B cell (primary cell): ENCODE data around the gene GNS. TPM values are rescaled to one million over a fixed set of nuclear protein-coding genes. Genes with fewer than 3 reads are reported as not detected.

Source experiments
- ATAC-seq: fragments of 200-7000 bp; cut with Tn5 transposase; one replicate; pipeline ENCODE4 v1.10.0; 2021; ENCODE audit warnings: low read depth, mild to moderate bottlenecking, moderate number of reproducible peaks, moderate library complexity
- CTCF ChIA-PET: fragments of 350-600 bp; sonication (Branson Sonifier 250); formaldehyde crosslinking; loops from one replicate; lab custom pipeline; 2021; ENCODE audit warnings: antibody characterized with exemption, inconsistent platforms; lab: Charles Lee
- POLR2A ChIA-PET: fragments of 350-600 bp; sonication (Branson Sonifier 250); formaldehyde crosslinking; loops from one replicate; lab custom pipeline; 2021; ENCODE audit warnings: antibody characterized with exemption; lab: Charles Lee
- DNase-seq: peaks from one replicate; pipeline ENCODE4 v3.0.0; 2013
- H2AFZ ChIP-seq: 2 replicates; pipeline ENCODE4 v1.6.1; 2012; ENCODE audit warnings: mild to moderate bottlenecking, low read depth, low read length; ENCODE audit not compliant: insufficient read depth, poor library complexity, severe bottlenecking
- H3K27ac ChIP-seq, 2 donors: 1 replicate in 1 of 2; 2 replicates in 1 of 2; pipeline ENCODE4 v1.5.1; 2012 to 2013; ENCODE audit warnings: low read length in 2 of 2, mild to moderate bottlenecking in 2 of 2, moderate library complexity in 1 of 2
- H3K27me3 ChIP-seq, 4 experiments: fragments of 200-600 bp in 1 of 4; sonication (generic) in 1 of 4; replicated peaks in 1 of 4; 1 replicate in 2 of 4; 2 replicates in 2 of 4; pipeline versions ENCODE4 v1.6.1 to v1.7.0; 2013 to 2016; ENCODE audit warnings: low read length in 3 of 4, mild to moderate bottlenecking in 2 of 4, mixed read lengths in 1 of 4, moderate library complexity in 1 of 4; ENCODE audit not compliant: insufficient read depth in 4 of 4, control insufficient read depth in 3 of 4; ENCODE audit errors: control extremely low read depth in 1 of 4
- H3K36me3 ChIP-seq, 2 experiments: replicated peaks in 1 of 2; 1 replicate in 1 of 2; 2 replicates in 1 of 2; pipeline versions ENCODE4 v1.6.1 to v1.7.1; 2013; ENCODE audit warnings: low read length in 1 of 2; ENCODE audit not compliant: insufficient read depth in 2 of 2, control insufficient read depth in 1 of 2; ENCODE audit errors: control extremely low read depth in 1 of 2, extremely low read depth in 1 of 2
- H3K4me1 ChIP-seq, 2 donors: fragments of 200-600 bp in 1 of 2; sonication (generic) in 1 of 2; 1 replicate in 1 of 2; 2 replicates in 1 of 2; pipeline versions ENCODE4 v1.5.1 to v1.6.1; 2013 to 2017; ENCODE audit warnings: low read length in 2 of 2; ENCODE audit not compliant: control insufficient read depth in 2 of 2, insufficient read depth in 2 of 2
- H3K4me2 ChIP-seq: replicated peaks from 2 replicates; pipeline ENCODE3; 2012; ENCODE audit warnings: mild to moderate bottlenecking, low read depth, low read length; ENCODE audit not compliant: poor library complexity, severe bottlenecking
- H3K4me3 ChIP-seq, 5 experiments: fragments of 200-600 bp in 1 of 5; sonication (generic) in 1 of 5; 1 replicate in 3 of 5; 2 replicates in 2 of 5; pipeline versions ENCODE4 v1.5.1 to v1.7.0; 2011 to 2016; ENCODE audit warnings: low read length in 4 of 5, mild to moderate bottlenecking in 4 of 5, low read depth in 2 of 5, control low read depth in 1 of 5, moderate library complexity in 1 of 5; ENCODE audit not compliant: insufficient read depth in 1 of 5; ENCODE audit errors: control extremely low read depth in 1 of 5, extremely low read depth in 1 of 5
- H3K79me2 ChIP-seq: fragments of 200-600 bp; sonication (generic); one replicate; pipeline ENCODE4 v1.6.0; 2016; ENCODE audit warnings: low read length; ENCODE audit not compliant: control insufficient read depth, insufficient read depth
- H3K9ac ChIP-seq: fragments of 200-600 bp; sonication (generic); 2 replicates; pipeline ENCODE4 v1.6.1; 2017; ENCODE audit warnings: mild to moderate bottlenecking, low read length, moderate library complexity
- H3K9me3 ChIP-seq, 3 donors: one replicate each; pipeline versions ENCODE4 v1.6.1 to v1.7.1; 2013; ENCODE audit warnings: low read length in 2 of 3; ENCODE audit not compliant: control insufficient read depth in 2 of 3, insufficient read depth in 1 of 3; ENCODE audit errors: control extremely low read depth in 1 of 3
- H4K20me1 ChIP-seq: 2 replicates; pipeline ENCODE4 v1.6.0; 2012; ENCODE audit warnings: mild to moderate bottlenecking, low read length; ENCODE audit not compliant: insufficient read depth, control insufficient read depth, poor library complexity, severe bottlenecking
- H3K27ac Mint-ChIP-seq: one replicate; pipeline ENCODE4 v1.8.0; 2021; ENCODE audit warnings: mixed read lengths
- H3K27me3 Mint-ChIP-seq: one replicate; pipeline ENCODE4 v1.8.0; 2021; ENCODE audit warnings: mixed read lengths
- H3K4me1 Mint-ChIP-seq: one replicate; pipeline ENCODE4 v1.8.0; 2021; ENCODE audit warnings: mixed read lengths
- H3K4me3 Mint-ChIP-seq: one replicate; pipeline ENCODE4 v1.8.0; 2021; ENCODE audit warnings: mixed read lengths
- H3K9me3 Mint-ChIP-seq: one replicate; pipeline ENCODE4 v1.8.0; 2022; ENCODE audit warnings: mixed read lengths; ENCODE audit not compliant: insufficient read depth
- CTCF ChIP-seq: fragments of 200-600 bp; IDR thresholded peaks from one replicate; pipeline ENCODE4 v1.8.0; 2022; ENCODE audit warnings: antibody characterized with exemption, mild to moderate bottlenecking
- EZH2 ChIP-seq: IDR thresholded peaks from 2 replicates; pipeline ENCODE4 v1.6.1; 2012; ENCODE audit warnings: borderline replicate concordance, low read depth, mild to moderate bottlenecking, moderate library complexity, low read length; ENCODE audit not compliant: insufficient read depth, poor library complexity, severe bottlenecking
- WGBS: methylation state at CpG from one replicate; pipeline ENCODE4 v1.1.5; 2013; ENCODE audit warnings: missing lambda C conversion rate; ENCODE audit not compliant: insufficient coverage; 5-methylcytosine and 5-hydroxymethylcytosine counted together
- intact Hi-C: fragments of 100-400 bp; cut with micrococcal nuclease; formaldehyde crosslinking; loops from one replicate; pipeline ENCODE4 v1.10.0; 2022
- polyA plus RNA-seq: library from polyadenylated mRNA; depleted of rRNA; stranded (reverse); fragments of >200 nt; gene quantifications from 2 replicates; pipeline ENCODE4 v1.2.3, GENCODE V29; 2012
- total RNA-seq, 2 donors: library from RNA; stranded (reverse); fragments of 120-200 nt in 1 of 2; gene quantifications; 1 replicate in 1 of 2; 2 replicates in 1 of 2; pipeline versions ENCODE4 v1.2.3 to v1.2.4, GENCODE V29; 2013 to 2022

GNS gene
- total and polyA plus RNA-seq, 2 donors (not counting 1 experiment from before 2014, with no cell fraction given): 7.0 to 26.7 TPM

- POLR2A ChIA-PET: no interaction called here
- no peak overlapping the region for H3K9ac ChIP-seq
- H3K4me1 ChIP-seq: peaks cover 85 to 95% of the 10 kb centered on the region in 2 donors
- no peaks in the 10 kb centered on the region for H3K9me3 ChIP-seq
- H3K4me3 ChIP-seq: no peak overlapping the region
- CTCF ChIA-PET: interaction anchor here (2.1 kb wide), 1 partner anchor 25 kb away, joined by 7 read pairs; no protein-coding TSS in a partner anchor
- peak overlapping the region; percentile 88 for H3K27ac Mint-ChIP-seq
- peak overlapping the region; percentile 54 for H3K4me3 Mint-ChIP-seq
- H3K36me3 ChIP-seq: no peaks in the 10 kb centered on the region
- intact Hi-C loops: no loop called here
- peaks cover 88% of the 10 kb centered on the region for H3K79me2 ChIP-seq
- H3K9me3 Mint-ChIP-seq: no peaks in the 10 kb centered on the region
- no peaks in the 10 kb centered on the region for H3K27me3 Mint-ChIP-seq
- ATAC-seq (no peak), DNase-seq (no peak)
- peak overlapping the region; percentile 28 to 76 for H3K27ac ChIP-seq
- H2AFZ ChIP-seq: peak overlapping the region; percentile 43
- 7% methylated on average over 6 of the region's 8 CpGs for WGBS
- H4K20me1 ChIP-seq: peaks cover 24% of the 10 kb centered on the region
- H3K4me2 ChIP-seq: peak overlapping the region; percentile 58
- TF ChIP-seq EZH2 (no peak), CTCF (no peak)
- peaks cover 88% of the 10 kb centered on the region for H3K4me1 Mint-ChIP-seq
- no peaks in the 10 kb centered on the region for H3K27me3 ChIP-seq
These were observed 86.2 kb downstream of the GNS start for GRCh38 chr12:64672925-64673409.

DNA sequence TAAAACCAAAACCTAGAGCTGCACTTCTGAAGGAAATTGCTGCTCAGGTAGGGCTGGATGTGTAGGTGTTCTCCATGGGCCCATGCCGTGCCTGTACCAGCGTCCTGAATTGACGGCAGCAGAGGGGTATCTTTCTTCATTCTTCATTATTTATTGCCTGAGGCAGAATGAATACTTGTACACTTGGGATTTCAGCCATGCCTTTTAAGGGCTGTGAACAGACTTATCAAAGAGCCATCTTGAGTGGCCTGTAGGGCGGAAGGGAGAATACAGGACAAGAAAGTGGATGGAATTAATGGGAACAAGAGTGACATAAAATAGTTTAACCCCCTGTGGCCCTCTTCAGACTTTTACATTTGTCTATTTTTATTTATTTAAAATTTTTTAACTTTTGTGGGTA lies 87.5 kb downstream of the GNS start:
- intact Hi-C loops: no loop called here
- Histone ChIP-seq H3K4me1 (peaks cover 84 to 95% of the 10 kb centered on the region in 2 donors), H3K27ac (peak overlapping the region in 1 of 2 donors; percentile 87), H4K20me1 (peaks cover 17% of the 10 kb centered on the region), H3K36me3 (no peaks in the 10 kb centered on the region), H3K27me3 (no peaks in the 10 kb centered on the region), H2AFZ (no peak overlapping the region), H3K9me3 (no peaks in the 10 kb centered on the region), H3K9ac (no peak overlapping the region), H3K4me2 (no peak overlapping the region), H3K4me3 (no peak overlapping the region), H3K79me2 (peaks cover 88% of the 10 kb centered on the region)
- no peak for DNase-seq
- ATAC-seq: no peak
- TF ChIP-seq EZH2 (no peak), CTCF (no peak)
- POLR2A ChIA-PET: interaction anchor here (0.5 kb wide), 1 partner anchor 10 kb away, joined by 4 read pairs; no protein-coding TSS in a partner anchor
- H3K9me3 Mint-ChIP-seq: no peaks in the 10 kb centered on the region
- peaks cover 88% of the 10 kb centered on the region for H3K4me1 Mint-ChIP-seq
- H3K27ac Mint-ChIP-seq: peak overlapping the region; percentile 91
- no peaks in the 10 kb centered on the region for H3K27me3 Mint-ChIP-seq
- WGBS: no CpG with 5 or more reads among the region's 4 CpGs
- CTCF ChIA-PET: no interaction called here
- peak overlapping the region; percentile 89 for H3K4me3 Mint-ChIP-seq
